Keratinocyte (primary cell): ENCODE results near the gene CENPP. TPM values are rescaled to one million over a fixed set of nuclear protein-coding genes. Genes with fewer than 3 reads are reported as not detected.
A peak's percentile ranks its signal among the peaks of the same experiment; 100 is the strongest.

ENCODE experiments used
- DNase-seq: peaks from one replicate; pipeline ENCODE4 v3.0.0-alpha.2; 2011; ENCODE audit warnings: low read depth, missing footprints, low spot score
- FAIRE-seq: peaks from 2 replicates; lab custom pipeline; 2011; peaks lifted over from hg19 to GRCh38; lab: Jason Lieb, UNC
- H2AFZ ChIP-seq: 2 replicates; pipeline ENCODE4 v1.6.0; 2012; ENCODE audit warnings: low read length, control low read depth, inconsistent platforms; ENCODE audit not compliant: control insufficient read depth
- H3K27ac ChIP-seq: 2 replicates; pipeline ENCODE4 v1.5.1; 2011; ENCODE audit warnings: low read length; ENCODE audit not compliant: control insufficient read depth, insufficient read depth
- H3K27me3 ChIP-seq: 3 replicates; pipeline ENCODE4 v1.6.0; 2011; ENCODE audit warnings: low read length; ENCODE audit not compliant: control insufficient read depth, insufficient read depth; ENCODE audit errors: extremely low read depth
- H3K36me3 ChIP-seq, 2 experiments: 2 replicates in 1 of 2; 3 replicates in 1 of 2; pipeline ENCODE4 v1.5.1; 2011; ENCODE audit warnings: low read length in 2 of 2, mild to moderate bottlenecking in 1 of 2; ENCODE audit not compliant: control insufficient read depth in 2 of 2, insufficient read depth in 2 of 2; ENCODE audit errors: extremely low read depth in 1 of 2
- H3K4me1 ChIP-seq: 3 replicates; pipeline ENCODE4 v1.5.1; 2011; ENCODE audit warnings: low read length; ENCODE audit not compliant: control insufficient read depth, insufficient read depth; ENCODE audit errors: extremely low read depth
- H3K4me2 ChIP-seq: 3 replicates; pipeline ENCODE4 v1.6.0; 2011; ENCODE audit warnings: low read depth, low read length; ENCODE audit not compliant: control insufficient read depth, insufficient read depth; ENCODE audit errors: extremely low read depth
- H3K4me3 ChIP-seq, 3 experiments: fragments of 200-600 bp in 1 of 3; sonication (generic) in 1 of 3; 2 replicates in 2 of 3; 3 replicates in 1 of 3; pipeline ENCODE4 v1.5.1; 2011 to 2016; ENCODE audit warnings: low read length in 3 of 3, mild to moderate bottlenecking in 3 of 3, control low read depth in 2 of 3, inconsistent platforms in 1 of 3, low read depth in 1 of 3, mixed read lengths in 1 of 3, mixed run types in 1 of 3, moderate library complexity in 1 of 3; ENCODE audit not compliant: control insufficient read depth in 2 of 3, insufficient read depth in 2 of 3; ENCODE audit errors: extremely low read depth in 1 of 3
- H3K79me2 ChIP-seq: 2 replicates; pipeline ENCODE4 v1.6.0; 2012; ENCODE audit warnings: low read length; ENCODE audit not compliant: control insufficient read depth, insufficient read depth
- H3K9ac ChIP-seq: 3 replicates; pipeline ENCODE4 v1.6.0; 2011; ENCODE audit warnings: low read length; ENCODE audit not compliant: control insufficient read depth, insufficient read depth; ENCODE audit errors: extremely low read depth
- H3K9me1 ChIP-seq: 3 replicates; pipeline ENCODE4 v1.6.0; 2011; ENCODE audit warnings: low read length; ENCODE audit not compliant: control insufficient read depth, insufficient read depth; ENCODE audit errors: extremely low read depth
- H3K9me3 ChIP-seq: 2 replicates; pipeline ENCODE4 v1.5.1; 2012; ENCODE audit warnings: low read depth, low read length; ENCODE audit not compliant: control insufficient read depth
- H4K20me1 ChIP-seq: 3 replicates; pipeline ENCODE4 v1.6.0; 2011; ENCODE audit warnings: low read length; ENCODE audit not compliant: control insufficient read depth, insufficient read depth; ENCODE audit errors: extremely low read depth
- CTCF ChIP-seq, 3 experiments: IDR thresholded peaks in 1 of 3; conservative IDR thresholded peaks in 1 of 3; optimal IDR thresholded peaks in 1 of 3; 2 replicates in 2 of 3; 3 replicates in 1 of 3; pipeline versions ENCODE3 to v1.5.1; 2011; ENCODE audit warnings: low read length in 3 of 3, mild to moderate bottlenecking in 3 of 3, moderate library complexity in 2 of 3, control low read depth in 1 of 3, inconsistent platforms in 1 of 3; ENCODE audit not compliant: insufficient read depth in 2 of 3; ENCODE audit errors: extremely low read depth in 1 of 3
- EZH2 ChIP-seq: IDR thresholded peaks from one replicate; pipeline ENCODE4 v1.6.1; 2012; ENCODE audit warnings: inconsistent platforms, mild to moderate bottlenecking, low read length, moderate library complexity
- dilution Hi-C: fragments of 300-500 bp; cut with MboI; formaldehyde crosslinking; loops from one replicate; pipeline ENCODE4 v1.7.0; 2020; ENCODE audit warnings: low sequenced_read_pairs; ENCODE audit not compliant: extremely low pct_ligation_motif_present
- polyA plus RNA-seq, 5 experiments: library from polyadenylated mRNA; depleted of rRNA in 3 of 5; stranded (reverse) in 3 of 5; stranded (forward) in 1 of 5; unstranded in 1 of 5; fragments of >200 nt; gene quantifications; 1 replicate in 1 of 5; 2 replicates in 3 of 5; 3 replicates in 1 of 5; pipeline versions ENCODE4 v1.2.1 to v1.2.3, GENCODE V29; 2011 to 2012; ENCODE audit warnings: missing spikeins in 2 of 5, low read depth in 1 of 5, low replicate concordance in 1 of 5

Gene CENPP
- polyA plus RNA-seq, 1 donor (not counting 4 experiments of a cell fraction or from before 2014, with no cell fraction given): 6.7 TPM

- H3K4me1 ChIP-seq: no peaks in the 10 kb centered on the region
- no peak overlapping the region for H3K9ac ChIP-seq
- no peak for TF ChIP-seq EZH2
- TF ChIP-seq CTCF (optimal IDR thresholded peaks at IDR 0.05 in 1 of 3, IDR thresholded peaks at IDR 0.05 in 1 of 3, conservative IDR thresholded peaks at IDR 0.05 in 1 of 3; ENCODE audit: extremely low read depth in 1 of 3, insufficient read depth in 2 of 3, low read length in 3 of 3): no peak
- peak overlapping the region; percentile 25 for H3K4me2 ChIP-seq
- no peaks in the 10 kb centered on the region for H3K27me3 ChIP-seq
- H3K79me2 ChIP-seq: no peaks in the 10 kb centered on the region
- no peak overlapping the region for H3K4me3 ChIP-seq
- H3K27ac ChIP-seq: no peak overlapping the region
- H2AFZ ChIP-seq: peak overlapping the region; percentile 38
- FAIRE-seq: peak; percentile 26
- no peak for DNase-seq
- H3K9me3 ChIP-seq: no peaks in the 10 kb centered on the region
- no peaks in the 10 kb centered on the region for H3K9me1 ChIP-seq
- no peaks in the 10 kb centered on the region for H3K36me3 ChIP-seq
- no peaks in the 10 kb centered on the region for H4K20me1 ChIP-seq
- dilution Hi-C loops: no loop called here
Measured at GRCh38 chr9:92534674-92535073, 208.9 kb downstream of the CENPP start.

GRCh38 chr9:92535940-92536850 lies 210.4 kb downstream of the CENPP start, which contains the start of gene ECM2:
ECM2 (minus strand) TSS chr9:92535990; CDS start chr9:92522866, 13,124 bp downstream.
- Histone ChIP-seq H3K4me1 (no peaks in the 10 kb centered on the region), H2AFZ (no peak within 1 kb of the TSS), H3K4me3 (no peak within 1 kb of the TSS), H3K27ac (no peak within 1 kb of the TSS), H3K36me3 (no peaks in the 10 kb centered on the region), H3K9me1 (no peaks in the 10 kb centered on the region), H3K9me3 (no peaks in the 10 kb centered on the region), H3K27me3 (no peaks in the 10 kb centered on the region), H4K20me1 (no peaks in the 10 kb centered on the region), H3K79me2 (no peaks in the 10 kb centered on the region), H3K4me2 (no peak within 1 kb of the TSS), H3K9ac (no peak within 1 kb of the TSS)
- peak; percentile 36 for FAIRE-seq
- TF ChIP-seq EZH2: no peak
- TF ChIP-seq CTCF (optimal IDR thresholded peaks at IDR 0.05 in 1 of 3, IDR thresholded peaks at IDR 0.05 in 1 of 3, conservative IDR thresholded peaks at IDR 0.05 in 1 of 3; ENCODE audit: extremely low read depth in 1 of 3, insufficient read depth in 2 of 3, low read length in 3 of 3): no peak
- no peak for DNase-seq
- dilution Hi-C loops: no loop called here
